Fibroblast of mammary gland (primary cell): Measurements from ENCODE around the gene MKRN2OS.
A peak's percentile ranks its signal among the peaks of the same experiment; 100 is the strongest.

Experiments
- DNase-seq: peaks from one replicate; pipeline ENCODE4 v3.0.0-alpha.2; 2010; ENCODE audit warnings: low read depth
- H3K4me3 ChIP-seq: 2 replicates; pipeline ENCODE4 v1.5.1; 2011; ENCODE audit warnings: low read depth, mild to moderate bottlenecking, low read length, moderate library complexity; ENCODE audit not compliant: control insufficient read depth
- CTCF ChIP-seq: conservative IDR thresholded peaks from 2 replicates; pipeline ENCODE4 v1.5.1; 2011; ENCODE audit warnings: low read depth, low read length, inconsistent platforms; ENCODE audit not compliant: control insufficient read depth, insufficient read depth

MKRN2OS gene

GRCh38 chr3:12579456-12579855 is 34.2 kb upstream of the MKRN2OS start:
- TF ChIP-seq CTCF: no peak
- no peak overlapping the region for H3K4me3 ChIP-seq
- DNase-seq: no peak

- peak; percentile 30 for TF ChIP-seq CTCF
- no peak overlapping the region for H3K4me3 ChIP-seq
- DNase-seq: no peak
These were observed 33.4 kb upstream of the MKRN2OS start for GRCh38 chr3:12578742-12579141.

GRCh38 chr3:12577379-12577778 is 32.1 kb upstream of the MKRN2OS start:
- TF ChIP-seq CTCF: no peak
- H3K4me3 ChIP-seq: no peak overlapping the region
- no peak for DNase-seq

GRCh38 chr3:12574661-12575060 is 29.4 kb upstream of the MKRN2OS start:
- no peak for TF ChIP-seq CTCF
- H3K4me3 ChIP-seq: no peak overlapping the region
- DNase-seq: no peak

- H3K4me3 ChIP-seq: no peak overlapping the region
- peak; percentile 31 for DNase-seq
- TF ChIP-seq CTCF: no peak
These were observed 28.8 kb upstream of the MKRN2OS start for GRCh38 chr3:12574131-12574530.

GRCh38 chr3:12571986-12572385 is 26.7 kb upstream of the MKRN2OS start:
- no peak for TF ChIP-seq CTCF
- no peak overlapping the region for H3K4me3 ChIP-seq
- DNase-seq: no peak

GRCh38 chr3:12569836-12570235 is 24.5 kb upstream of the MKRN2OS start:
- DNase-seq: no peak
- H3K4me3 ChIP-seq: no peak overlapping the region
- no peak for TF ChIP-seq CTCF
